Measurements from ENCODE around the gene MRPL37.

DNA sequence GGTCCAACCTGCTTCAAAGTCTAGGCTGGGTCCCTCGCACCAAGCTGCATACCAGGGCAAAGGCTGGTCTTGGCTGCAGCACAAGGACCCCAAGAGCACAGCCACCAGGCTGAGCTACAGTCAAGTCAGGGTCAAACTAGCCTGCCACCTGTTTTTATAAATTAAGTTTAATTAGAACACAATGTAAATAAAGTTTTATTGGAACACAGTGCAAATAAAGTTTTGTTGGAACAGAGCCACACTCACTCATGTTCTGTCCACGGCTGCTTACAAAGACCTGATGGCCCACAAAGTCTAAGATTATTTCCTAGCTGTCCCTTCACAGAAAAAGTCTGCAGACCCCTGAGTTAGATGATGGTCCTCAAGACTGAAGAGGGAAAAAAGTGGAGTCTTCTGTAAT is 66.2 kb downstream of the MRPL37 start:
- TF ChIP-seq, protein P1, sequence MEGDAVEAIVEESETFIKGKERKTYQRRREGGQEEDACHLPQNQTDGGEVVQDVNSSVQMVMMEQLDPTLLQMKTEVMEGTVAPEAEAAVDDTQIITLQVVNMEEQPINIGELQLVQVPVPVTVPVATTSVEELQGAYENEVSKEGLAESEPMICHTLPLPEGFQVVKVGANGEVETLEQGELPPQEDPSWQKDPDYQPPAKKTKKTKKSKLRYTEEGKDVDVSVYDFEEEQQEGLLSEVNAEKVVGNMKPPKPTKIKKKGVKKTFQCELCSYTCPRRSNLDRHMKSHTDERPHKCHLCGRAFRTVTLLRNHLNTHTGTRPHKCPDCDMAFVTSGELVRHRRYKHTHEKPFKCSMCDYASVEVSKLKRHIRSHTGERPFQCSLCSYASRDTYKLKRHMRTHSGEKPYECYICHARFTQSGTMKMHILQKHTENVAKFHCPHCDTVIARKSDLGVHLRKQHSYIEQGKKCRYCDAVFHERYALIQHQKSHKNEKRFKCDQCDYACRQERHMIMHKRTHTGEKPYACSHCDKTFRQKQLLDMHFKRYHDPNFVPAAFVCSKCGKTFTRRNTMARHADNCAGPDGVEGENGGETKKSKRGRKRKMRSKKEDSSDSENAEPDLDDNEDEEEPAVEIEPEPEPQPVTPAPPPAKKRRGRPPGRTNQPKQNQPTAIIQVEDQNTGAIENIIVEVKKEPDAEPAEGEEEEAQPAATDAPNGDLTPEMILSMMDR (IDR thresholded peaks at IDR 0.05): no peak
- no peak for TF ChIP-seq ZFX (IDR thresholded peaks at IDR 0.05; ENCODE audit: borderline replicate concordance)

Measured in 22Rv1 (cell line).